Measurements from ENCODE around the gene MCC.

MCC gene

DNA sequence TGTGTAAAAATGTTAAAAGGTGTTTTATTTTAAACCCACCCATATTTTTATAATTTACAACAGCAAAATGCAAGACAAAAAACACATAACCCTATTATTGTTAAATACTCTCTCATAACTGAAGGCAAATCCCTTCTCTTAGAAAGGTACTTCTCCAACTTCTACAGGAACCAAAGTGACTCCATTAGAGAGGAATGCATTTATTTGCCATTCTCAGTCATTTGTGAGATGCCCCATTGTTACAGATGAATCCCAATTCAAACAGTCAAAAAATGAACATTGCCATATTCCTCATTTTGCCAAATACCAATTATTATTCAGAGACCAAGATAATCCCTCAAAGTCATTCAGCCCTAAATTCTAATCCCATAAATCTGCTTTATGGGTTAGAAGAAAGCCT is 229.2 kb downstream of the MCC start:
- H4K20me1 ChIP-seq (ENCODE audit: insufficient read depth, low read length), result no peaks in the 10 kb centered on the region
- no peak for DNase-seq
- peaks cover 95% of the 10 kb centered on the region for H3K79me2 ChIP-seq (ENCODE audit: low read length)
- H3K4me2 ChIP-seq (ENCODE audit: low read depth, low read length), result no peak overlapping the region
- H3K9me2 ChIP-seq (replicated peaks; ENCODE audit: insufficient read depth, low read length), result no peaks in the 10 kb centered on the region
- no peaks in the 10 kb centered on the region for H3K9me3 ChIP-seq (replicated peaks; ENCODE audit: insufficient read depth, low read length)
- H3K36me3 ChIP-seq (replicated peaks; ENCODE audit: insufficient read depth, low read length), result no peaks in the 10 kb centered on the region
- no peak overlapping the region for H3K4me3 ChIP-seq (ENCODE audit: low read length)
- TF ChIP-seq EZH2 (optimal IDR thresholded peaks at IDR 0.05; ENCODE audit: low read depth, low read length) (no peak), EZH2phosphoT487 (IDR thresholded peaks at IDR 0.05; ENCODE audit: low read length) (no peak)
- TF ChIP-seq, protein P1, sequence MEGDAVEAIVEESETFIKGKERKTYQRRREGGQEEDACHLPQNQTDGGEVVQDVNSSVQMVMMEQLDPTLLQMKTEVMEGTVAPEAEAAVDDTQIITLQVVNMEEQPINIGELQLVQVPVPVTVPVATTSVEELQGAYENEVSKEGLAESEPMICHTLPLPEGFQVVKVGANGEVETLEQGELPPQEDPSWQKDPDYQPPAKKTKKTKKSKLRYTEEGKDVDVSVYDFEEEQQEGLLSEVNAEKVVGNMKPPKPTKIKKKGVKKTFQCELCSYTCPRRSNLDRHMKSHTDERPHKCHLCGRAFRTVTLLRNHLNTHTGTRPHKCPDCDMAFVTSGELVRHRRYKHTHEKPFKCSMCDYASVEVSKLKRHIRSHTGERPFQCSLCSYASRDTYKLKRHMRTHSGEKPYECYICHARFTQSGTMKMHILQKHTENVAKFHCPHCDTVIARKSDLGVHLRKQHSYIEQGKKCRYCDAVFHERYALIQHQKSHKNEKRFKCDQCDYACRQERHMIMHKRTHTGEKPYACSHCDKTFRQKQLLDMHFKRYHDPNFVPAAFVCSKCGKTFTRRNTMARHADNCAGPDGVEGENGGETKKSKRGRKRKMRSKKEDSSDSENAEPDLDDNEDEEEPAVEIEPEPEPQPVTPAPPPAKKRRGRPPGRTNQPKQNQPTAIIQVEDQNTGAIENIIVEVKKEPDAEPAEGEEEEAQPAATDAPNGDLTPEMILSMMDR (IDR thresholded peaks at IDR 0.05; ENCODE audit: low read length), result no peak
- peaks cover 56% of the 10 kb centered on the region for H3K4me1 ChIP-seq (ENCODE audit: low read length)
- H3K27me3 ChIP-seq (replicated peaks; ENCODE audit: insufficient read depth, low read length), result no peaks in the 10 kb centered on the region
- H2AFZ ChIP-seq (ENCODE audit: low read length), result no peak overlapping the region
- no peak overlapping the region for H3K27ac ChIP-seq (ENCODE audit: low read length)
- H3F3A ChIP-seq (ENCODE audit: insufficient read depth, low read length), result peaks cover 36% of the 10 kb centered on the region
- no peak overlapping the region for H3K9ac ChIP-seq (ENCODE audit: low read length)

DNA sequence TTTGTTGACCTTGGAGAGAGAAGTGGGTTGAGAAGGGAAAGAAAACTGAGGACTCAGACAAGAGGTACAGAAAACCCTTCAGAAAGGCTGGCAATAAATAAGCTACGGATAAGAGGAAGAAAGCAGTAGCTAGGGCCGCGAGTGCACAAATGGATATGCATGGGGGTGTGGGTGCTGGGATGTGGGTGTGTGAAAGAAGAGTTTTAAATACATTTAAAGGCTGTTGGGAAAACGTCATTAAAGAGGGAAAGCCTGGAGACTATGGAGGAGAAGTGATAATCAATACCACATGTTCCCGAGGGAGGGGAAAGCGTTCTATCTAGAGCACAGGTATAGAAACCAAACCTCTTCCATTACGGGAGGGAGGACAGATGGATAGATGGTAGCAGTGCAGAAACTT is 230.7 kb downstream of the MCC start:
- H3K79me2 ChIP-seq (ENCODE audit: low read length), result peaks cover 96% of the 10 kb centered on the region
- H3K9me3 ChIP-seq (replicated peaks; ENCODE audit: insufficient read depth, low read length), result no peaks in the 10 kb centered on the region
- H3K4me3 ChIP-seq (ENCODE audit: low read length), result no peak overlapping the region
- no peak overlapping the region for H3K4me2 ChIP-seq (ENCODE audit: low read depth, low read length)
- peaks cover 36% of the 10 kb centered on the region for H3F3A ChIP-seq (ENCODE audit: insufficient read depth, low read length)
- TF ChIP-seq EZH2phosphoT487 (IDR thresholded peaks at IDR 0.05; ENCODE audit: low read length) (no peak), EZH2 (optimal IDR thresholded peaks at IDR 0.05; ENCODE audit: low read depth, low read length) (no peak)
- TF ChIP-seq, protein P1 (IDR thresholded peaks at IDR 0.05; ENCODE audit: low read length), result no peak
- H3K27me3 ChIP-seq (replicated peaks; ENCODE audit: insufficient read depth, low read length), result no peaks in the 10 kb centered on the region
- no peak for DNase-seq
- peaks cover 54% of the 10 kb centered on the region for H3K4me1 ChIP-seq (ENCODE audit: low read length)
- H2AFZ ChIP-seq (ENCODE audit: low read length), result no peak overlapping the region
- H3K9ac ChIP-seq (ENCODE audit: low read length), result no peak overlapping the region
- no peak overlapping the region for H3K27ac ChIP-seq (ENCODE audit: low read length)
- no peaks in the 10 kb centered on the region for H3K9me2 ChIP-seq (replicated peaks; ENCODE audit: insufficient read depth, low read length)
- H4K20me1 ChIP-seq (ENCODE audit: insufficient read depth, low read length), result no peaks in the 10 kb centered on the region
- H3K36me3 ChIP-seq (replicated peaks; ENCODE audit: insufficient read depth, low read length), result no peaks in the 10 kb centered on the region

DNA sequence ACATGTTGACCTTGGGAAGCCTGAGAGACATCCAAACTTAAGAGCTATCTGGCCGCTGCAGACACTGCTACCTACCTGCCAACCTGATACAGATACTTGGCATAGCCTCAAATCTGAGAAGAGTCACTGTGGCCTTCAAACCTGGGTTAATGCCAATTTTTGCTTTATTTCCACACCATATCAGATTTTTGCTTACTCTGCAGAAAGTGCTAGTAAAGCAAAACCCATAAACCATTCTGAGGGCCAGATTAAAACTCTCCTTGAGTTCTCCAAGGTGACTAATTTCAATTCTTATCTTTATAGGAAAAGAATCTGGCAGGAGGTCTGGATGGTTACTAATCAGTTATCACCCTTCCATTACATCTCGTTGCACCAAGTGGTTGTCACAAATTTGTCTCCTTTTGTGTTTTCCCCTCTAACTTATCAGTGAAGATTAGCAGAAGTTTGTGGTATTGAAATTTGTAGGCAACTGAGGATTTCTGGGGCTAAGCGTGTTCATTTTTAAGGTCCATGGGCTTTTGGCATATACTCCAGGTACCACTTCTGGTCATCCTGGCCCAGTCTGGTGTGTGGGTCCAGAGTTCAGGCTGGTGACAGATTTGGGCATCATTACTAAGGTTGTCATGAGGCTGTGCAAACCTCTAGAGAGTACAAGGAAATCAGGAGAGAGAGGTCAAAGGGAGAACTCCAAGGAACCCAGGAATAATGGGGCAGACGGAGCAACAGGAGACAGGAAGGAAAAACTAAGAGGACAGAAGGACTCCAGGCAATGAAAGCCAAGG is 231.4 kb downstream of the MCC start:
- Histone ChIP-seq H3K79me2 (ENCODE audit: low read length) (peaks cover 96% of the 10 kb centered on the region), H3K9ac (ENCODE audit: low read length) (no peak overlapping the region), H3K4me2 (ENCODE audit: low read depth, low read length) (no peak overlapping the region), H2AFZ (ENCODE audit: low read length) (no peak overlapping the region), H3K9me3 (replicated peaks; ENCODE audit: insufficient read depth, low read length) (no peaks in the 10 kb centered on the region), H3K4me1 (ENCODE audit: low read length) (peaks cover 52% of the 10 kb centered on the region), H3K27me3 (replicated peaks; ENCODE audit: insufficient read depth, low read length) (no peaks in the 10 kb centered on the region), H3K4me3 (ENCODE audit: low read length) (no peak overlapping the region), H4K20me1 (ENCODE audit: insufficient read depth, low read length) (no peaks in the 10 kb centered on the region), H3K36me3 (replicated peaks; ENCODE audit: insufficient read depth, low read length) (no peaks in the 10 kb centered on the region), H3F3A (ENCODE audit: insufficient read depth, low read length) (peaks cover 30% of the 10 kb centered on the region), H3K9me2 (replicated peaks; ENCODE audit: insufficient read depth, low read length) (no peaks in the 10 kb centered on the region), H3K27ac (ENCODE audit: low read length) (no peak overlapping the region)
- DNase-seq, result no peak
- TF ChIP-seq EZH2 (optimal IDR thresholded peaks at IDR 0.05; ENCODE audit: low read depth, low read length), result no peak
- no peak for TF ChIP-seq EZH2phosphoT487 (IDR thresholded peaks at IDR 0.05; ENCODE audit: low read length)
- TF ChIP-seq, protein P1 (IDR thresholded peaks at IDR 0.05; ENCODE audit: low read length), result no peak

Measured in MM.1S (cell line).